Mesenchymal stem cell (in vitro differentiated cells and primary cell): ENCODE measurements around the gene LRRN2.

Experiments
- DNase-seq: peaks from one replicate; pipeline ENCODE4 v3.0.0-alpha.2; 2013
- H2AFZ ChIP-seq: one replicate; pipeline ENCODE4 v1.6.1; 2013; ENCODE audit warnings: low read depth, mild to moderate bottlenecking, control low read depth, inconsistent platforms, low read length, moderate library complexity
- H2AK5ac ChIP-seq: 2 replicates; pipeline ENCODE4 v1.6.1; 2013; ENCODE audit warnings: low read length, moderate library complexity, mild to moderate bottlenecking, inconsistent platforms; ENCODE audit not compliant: severe bottlenecking
- H2BK120ac ChIP-seq: one replicate; pipeline ENCODE4 v1.6.1; 2013; ENCODE audit warnings: low read depth, mild to moderate bottlenecking, inconsistent platforms, low read length, moderate library complexity
- H2BK12ac ChIP-seq, 2 experiments: one replicate each; pipeline ENCODE4 v1.6.1; 2013; ENCODE audit warnings: inconsistent platforms in 2 of 2, low read length in 2 of 2, mild to moderate bottlenecking in 2 of 2, moderate library complexity in 2 of 2, control low read depth in 1 of 2
- H2BK15ac ChIP-seq: one replicate; pipeline ENCODE4 v1.6.1; 2013; ENCODE audit warnings: mild to moderate bottlenecking, low read depth, inconsistent platforms; ENCODE audit not compliant: poor library complexity, severe bottlenecking
- H2BK5ac ChIP-seq: 2 replicates; pipeline ENCODE4 v1.6.1; 2013; ENCODE audit warnings: low read depth, mild to moderate bottlenecking, low read length, control low read depth, inconsistent platforms; ENCODE audit not compliant: poor library complexity, severe bottlenecking
- H3K14ac ChIP-seq, 2 experiments: one replicate each; pipeline ENCODE4 v1.6.1; 2013; ENCODE audit warnings: inconsistent platforms in 2 of 2, low read length in 2 of 2, control low read depth in 1 of 2, mild to moderate bottlenecking in 1 of 2, moderate library complexity in 1 of 2
- H3K18ac ChIP-seq, 2 experiments: one replicate each; pipeline ENCODE4 v1.6.1; 2013; ENCODE audit warnings: inconsistent platforms in 2 of 2, low read length in 2 of 2, control low read depth in 1 of 2, low read depth in 1 of 2, mild to moderate bottlenecking in 1 of 2
- H3K23ac ChIP-seq, 2 experiments: one replicate each; pipeline ENCODE4 v1.6.1; 2013; ENCODE audit warnings: inconsistent platforms in 2 of 2, low read length in 2 of 2, mild to moderate bottlenecking in 2 of 2, moderate library complexity in 2 of 2, control low read depth in 1 of 2
- H3K27ac ChIP-seq: 2 replicates; pipeline ENCODE4 v1.5.1; 2013; ENCODE audit warnings: mild to moderate bottlenecking, moderate library complexity, low read length, control low read depth, inconsistent platforms; ENCODE audit not compliant: poor library complexity, severe bottlenecking
- H3K27me3 ChIP-seq, 2 experiments: 2 replicates each; pipeline versions ENCODE4 v1.6.1 to v1.7.0; 2013; ENCODE audit warnings: low read length in 2 of 2, mild to moderate bottlenecking in 2 of 2, moderate library complexity in 2 of 2, control low read depth in 1 of 2, inconsistent platforms in 1 of 2; ENCODE audit not compliant: control insufficient read depth in 1 of 2, insufficient read depth in 1 of 2
- H3K36me3 ChIP-seq, 2 experiments: 2 replicates each; pipeline versions ENCODE4 v1.6.1 to v1.7.0; 2013; ENCODE audit warnings: low read length in 2 of 2, control low read depth in 1 of 2, inconsistent platforms in 1 of 2, low read depth in 1 of 2, mild to moderate bottlenecking in 1 of 2; ENCODE audit not compliant: insufficient read depth in 2 of 2, control insufficient read depth in 1 of 2
- H3K4ac ChIP-seq, 2 experiments: one replicate each; pipeline ENCODE4 v1.6.1; 2013; ENCODE audit warnings: inconsistent platforms in 2 of 2, low read length in 2 of 2, mild to moderate bottlenecking in 2 of 2, moderate library complexity in 2 of 2, control low read depth in 1 of 2, low read depth in 1 of 2
- H3K4me1 ChIP-seq: 2 replicates; pipeline ENCODE4 v1.6.1; 2013; ENCODE audit warnings: low read depth, low read length, control low read depth; ENCODE audit not compliant: control insufficient read depth, insufficient read depth
- H3K4me2 ChIP-seq: 2 replicates; pipeline ENCODE4 v1.6.1; 2013; ENCODE audit warnings: low read length, mild to moderate bottlenecking, inconsistent platforms; ENCODE audit not compliant: poor library complexity, severe bottlenecking
- H3K4me3 ChIP-seq, 2 experiments: 2 replicates each; pipeline versions ENCODE4 v1.5.1 to v1.7.0; 2013; ENCODE audit warnings: low read length in 2 of 2, mild to moderate bottlenecking in 2 of 2, control low read depth in 1 of 2, low read depth in 1 of 2; ENCODE audit not compliant: insufficient read depth in 1 of 2
- H3K79me1 ChIP-seq: replicated peaks from 2 replicates; pipeline ENCODE4 v1.6.1; 2013; ENCODE audit warnings: mild to moderate bottlenecking, control low read depth, low read length, inconsistent platforms; ENCODE audit not compliant: poor library complexity, severe bottlenecking
- H3K9ac ChIP-seq: 2 replicates; pipeline ENCODE4 v1.7.0; 2013; ENCODE audit warnings: mild to moderate bottlenecking, low read length, moderate library complexity
- H3K9me3 ChIP-seq: 2 replicates; pipeline ENCODE4 v1.7.0; 2013; ENCODE audit warnings: mild to moderate bottlenecking, low read length; ENCODE audit not compliant: control insufficient read depth
- H4K8ac ChIP-seq: one replicate; pipeline ENCODE4 v1.6.1; 2013; ENCODE audit warnings: inconsistent platforms, mild to moderate bottlenecking, low read length, moderate library complexity
- H4K91ac ChIP-seq: one replicate; pipeline ENCODE4 v1.6.1; 2013; ENCODE audit warnings: mild to moderate bottlenecking, low read length, inconsistent platforms
- WGBS: methylation state at CpG from one replicate; pipeline ENCODE4 v1.1.7; 2013; ENCODE audit warnings: mixed read lengths; 5-methylcytosine and 5-hydroxymethylcytosine counted together

LRRN2 gene

DNA sequence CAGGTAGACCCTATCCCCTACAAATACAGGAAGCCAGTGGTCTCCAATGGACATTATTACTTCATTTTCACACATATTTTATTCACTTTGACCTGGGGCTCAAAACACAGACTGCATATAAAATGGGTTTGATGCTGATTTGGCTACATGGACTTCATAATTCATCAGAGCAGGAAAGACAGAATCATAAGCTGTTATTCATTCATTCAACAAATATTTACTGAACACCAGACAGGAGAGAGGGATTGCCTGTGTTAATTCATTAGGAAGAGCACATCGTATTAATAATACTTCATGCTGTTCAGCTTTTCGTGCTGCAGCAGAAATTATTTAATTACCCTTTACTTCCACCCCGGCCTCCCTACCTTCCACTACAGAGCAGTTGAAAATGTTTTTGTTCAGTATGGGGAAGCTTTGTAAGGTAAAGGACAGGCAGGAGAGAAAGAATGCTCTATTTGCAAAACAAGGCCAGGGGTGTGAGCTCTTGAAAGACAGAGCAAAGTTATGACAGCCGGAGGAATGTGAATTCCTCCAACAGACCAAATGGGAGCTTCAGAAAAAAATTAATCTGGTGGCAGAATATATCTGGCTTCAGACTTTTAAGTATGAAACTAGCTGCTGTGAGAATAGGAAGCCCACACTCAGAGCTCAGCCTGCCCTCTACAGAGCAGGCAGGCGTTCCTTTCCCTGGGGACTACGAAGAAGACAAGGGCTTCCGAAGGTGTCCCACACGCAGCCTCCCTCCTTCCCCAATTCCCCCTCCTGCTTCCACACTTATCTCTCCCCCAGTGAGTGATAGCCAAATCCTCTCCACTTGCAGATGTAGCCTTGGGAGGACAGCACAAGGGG is 111.3 kb downstream of the LRRN2 start:
- Histone ChIP-seq H3K36me3 (peaks cover 0 to 3% of the 10 kb centered on the region in 2 experiments), H3K14ac (no peak overlapping the region), H3K18ac (no peak overlapping the region), H3K9me3 (no peaks in the 10 kb centered on the region), H2BK12ac (no peak overlapping the region), H3K27me3 (peaks cover 5 to 13% of the 10 kb centered on the region in 2 experiments), H2AFZ (no peak overlapping the region), H3K23ac (no peak overlapping the region), H3K4ac (no peak overlapping the region), H3K27ac (no peak overlapping the region), H3K4me3 (no peak overlapping the region), H3K79me1 (no peaks in the 10 kb centered on the region), H2BK5ac (no peak overlapping the region), H3K9ac (no peak overlapping the region), H3K4me1 (peaks cover 11% of the 10 kb centered on the region), H2BK120ac (no peak overlapping the region), H2AK5ac (no peak overlapping the region), H2BK15ac (no peak overlapping the region), H3K4me2 (no peak overlapping the region), H4K8ac (no peak overlapping the region), H4K91ac (no peak overlapping the region)
- WGBS, result 54% methylated on average over 7 of the region's 8 CpGs
- DNase-seq, result no peak

- no peak for DNase-seq
- Histone ChIP-seq H3K4me3 (no peak overlapping the region), H3K18ac (no peak overlapping the region), H3K27me3 (peaks cover 5 to 13% of the 10 kb centered on the region in 2 experiments), H4K8ac (no peak overlapping the region), H3K79me1 (no peaks in the 10 kb centered on the region), H3K14ac (no peak overlapping the region), H3K9ac (no peak overlapping the region), H2BK120ac (no peak overlapping the region), H3K9me3 (no peaks in the 10 kb centered on the region), H4K91ac (no peak overlapping the region), H3K4me1 (peaks cover 9% of the 10 kb centered on the region), H2AFZ (no peak overlapping the region), H3K4me2 (no peak overlapping the region), H2AK5ac (peak overlapping the region; percentile 10), H3K36me3 (peaks cover 0 to 3% of the 10 kb centered on the region in 2 experiments), H3K23ac (no peak overlapping the region), H3K4ac (no peak overlapping the region), H2BK12ac (no peak overlapping the region), H3K27ac (no peak overlapping the region), H2BK5ac (no peak overlapping the region), H2BK15ac (no peak overlapping the region)
- WGBS, result 59% methylated on average over 8 of the region's 8 CpGs
Observed at GRCh38 chr1:204572923-204573922, 112.3 kb downstream of the LRRN2 start.

DNA sequence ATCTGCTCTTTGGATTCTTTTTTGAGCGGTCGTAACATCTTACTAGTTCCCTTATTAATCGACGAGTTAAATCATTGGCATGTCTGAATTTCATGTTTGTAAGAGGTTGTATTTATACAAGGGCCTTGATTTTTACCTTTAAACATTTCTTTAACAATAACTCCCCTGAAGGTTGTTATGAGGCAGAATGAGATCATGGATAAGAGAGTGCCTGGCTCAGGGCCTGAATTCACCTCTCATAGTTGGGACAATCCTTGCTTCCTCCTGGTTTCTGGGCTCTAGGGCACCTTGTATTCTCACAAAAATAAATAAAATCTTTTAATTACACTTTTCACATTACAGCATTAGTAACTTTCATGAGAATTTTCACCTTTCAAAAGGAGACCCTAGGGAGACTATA is 113.9 kb downstream of the LRRN2 start:
- no peak overlapping the region for H2AK5ac ChIP-seq
- WGBS, result 100% methylated on average over 2 of the region's 4 CpGs
- H3K4me2 ChIP-seq, result no peak overlapping the region
- peaks cover 9% of the 10 kb centered on the region for H3K4me1 ChIP-seq
- no peak overlapping the region for H2BK12ac ChIP-seq
- H2BK15ac ChIP-seq, result no peak overlapping the region
- H2AFZ ChIP-seq, result no peak overlapping the region
- no peak overlapping the region for H3K9ac ChIP-seq
- H4K8ac ChIP-seq, result no peak overlapping the region
- no peak overlapping the region for H3K18ac ChIP-seq
- H3K14ac ChIP-seq, result no peak overlapping the region
- H3K79me1 ChIP-seq, result no peaks in the 10 kb centered on the region
- H3K9me3 ChIP-seq, result no peaks in the 10 kb centered on the region
- no peak for DNase-seq
- H3K27ac ChIP-seq, result no peak overlapping the region
- no peak overlapping the region for H3K4me3 ChIP-seq
- no peak overlapping the region for H2BK120ac ChIP-seq
- no peak overlapping the region for H4K91ac ChIP-seq
- peaks cover 5 to 13% of the 10 kb centered on the region in 2 experiments for H3K27me3 ChIP-seq
- H3K4ac ChIP-seq, result no peak overlapping the region
- H3K36me3 ChIP-seq, result peaks cover 0 to 3% of the 10 kb centered on the region in 2 experiments
- H3K23ac ChIP-seq, result no peak overlapping the region
- no peak overlapping the region for H2BK5ac ChIP-seq

GRCh38 chr1:204571128-204571527 is 114.4 kb downstream of the LRRN2 start:
- H3K4ac ChIP-seq, result no peak overlapping the region
- H4K91ac ChIP-seq, result no peak overlapping the region
- H3K27ac ChIP-seq, result no peak overlapping the region
- H4K8ac ChIP-seq, result no peak overlapping the region
- H2BK5ac ChIP-seq, result no peak overlapping the region
- no peak overlapping the region for H2BK120ac ChIP-seq
- H3K14ac ChIP-seq, result no peak overlapping the region
- H2AFZ ChIP-seq, result no peak overlapping the region
- no peak overlapping the region for H3K4me2 ChIP-seq
- no peak for DNase-seq
- H3K79me1 ChIP-seq, result no peaks in the 10 kb centered on the region
- no peaks in the 10 kb centered on the region for H3K9me3 ChIP-seq
- H2BK12ac ChIP-seq, result no peak overlapping the region
- H3K36me3 ChIP-seq, result peaks cover 0 to 3% of the 10 kb centered on the region in 2 experiments
- WGBS, result 100% methylated on average over 2 of the region's 2 CpGs
- H3K18ac ChIP-seq, result no peak overlapping the region
- no peak overlapping the region for H2AK5ac ChIP-seq
- H3K4me1 ChIP-seq, result peaks cover 9% of the 10 kb centered on the region
- no peak overlapping the region for H2BK15ac ChIP-seq
- H3K4me3 ChIP-seq, result no peak overlapping the region
- no peak overlapping the region for H3K23ac ChIP-seq
- no peak overlapping the region for H3K9ac ChIP-seq
- peaks cover 5 to 13% of the 10 kb centered on the region in 2 experiments for H3K27me3 ChIP-seq
